Vagina (tissue), 2 donors: Measurements from ENCODE around the gene CCDC178.

Source experiments
- CTCF ChIP-seq, 3 experiments: fragments of 450-650 bp in 2 of 3; fragments of 200-600 bp in 1 of 3; sonication (generic) in 1 of 3; IDR thresholded peaks; one replicate each; pipeline ENCODE4 v1.5.1; 2017 to 2019; ENCODE audit warnings: antibody characterized with exemption in 3 of 3, mild to moderate bottlenecking in 2 of 3, moderate library complexity in 2 of 3
- POLR2A ChIP-seq, 2 donors: fragments of 450-650 bp; IDR thresholded peaks; one replicate each; pipeline ENCODE4 v1.6.1; 2017; ENCODE audit warnings: antibody characterized with exemption in 2 of 2, mild to moderate bottlenecking in 2 of 2, moderate library complexity in 2 of 2
- POLR2AphosphoS5 ChIP-seq, 2 donors: sonication (generic); formaldehyde crosslinking; IDR thresholded peaks; one replicate each; pipeline ENCODE4 v1.9.0; 2017; ENCODE audit warnings: antibody characterized with exemption in 2 of 2, mild to moderate bottlenecking in 2 of 2, low read depth in 1 of 2; ENCODE audit not compliant: insufficient read depth in 1 of 2

GRCh38 chr18:33356735-33357134 lies 83.8 kb downstream of the CCDC178 start:
- no peak for TF ChIP-seq CTCF (IDR thresholded peaks at IDR 0.05)
- TF ChIP-seq POLR2A (IDR thresholded peaks at IDR 0.05): no peak
- no peak for TF ChIP-seq POLR2AphosphoS5 (IDR thresholded peaks at IDR 0.05; ENCODE audit: insufficient read depth in 1 of 2, low read depth in 1 of 2)
